B cell (primary cell): ENCODE data around the gene PANK2. TPM values are rescaled to one million over a fixed set of nuclear protein-coding genes. Genes with fewer than 3 reads are reported as not detected.

Experiments
- ATAC-seq: fragments of 200-7000 bp; cut with Tn5 transposase; one replicate; pipeline ENCODE4 v1.10.0; 2021; ENCODE audit warnings: low read depth, mild to moderate bottlenecking, moderate number of reproducible peaks, moderate library complexity
- CTCF ChIA-PET: fragments of 350-600 bp; sonication (Branson Sonifier 250); formaldehyde crosslinking; loops from one replicate; lab custom pipeline; 2021; ENCODE audit warnings: antibody characterized with exemption, inconsistent platforms; lab: Charles Lee
- POLR2A ChIA-PET: fragments of 350-600 bp; sonication (Branson Sonifier 250); formaldehyde crosslinking; loops from one replicate; lab custom pipeline; 2021; ENCODE audit warnings: antibody characterized with exemption; lab: Charles Lee
- DNase-seq: peaks from one replicate; pipeline ENCODE4 v3.0.0; 2013
- H2AFZ ChIP-seq: 2 replicates; pipeline ENCODE4 v1.6.1; 2012; ENCODE audit warnings: mild to moderate bottlenecking, low read depth, low read length; ENCODE audit not compliant: insufficient read depth, poor library complexity, severe bottlenecking
- H3K27ac ChIP-seq, 2 donors: 1 replicate in 1 of 2; 2 replicates in 1 of 2; pipeline ENCODE4 v1.5.1; 2012 to 2013; ENCODE audit warnings: low read length in 2 of 2, mild to moderate bottlenecking in 2 of 2, moderate library complexity in 1 of 2
- H3K27me3 ChIP-seq, 4 experiments: fragments of 200-600 bp in 1 of 4; sonication (generic) in 1 of 4; replicated peaks in 1 of 4; 1 replicate in 2 of 4; 2 replicates in 2 of 4; pipeline versions ENCODE4 v1.6.1 to v1.7.0; 2013 to 2016; ENCODE audit warnings: low read length in 3 of 4, mild to moderate bottlenecking in 2 of 4, mixed read lengths in 1 of 4, moderate library complexity in 1 of 4; ENCODE audit not compliant: insufficient read depth in 4 of 4, control insufficient read depth in 3 of 4; ENCODE audit errors: control extremely low read depth in 1 of 4
- H3K36me3 ChIP-seq, 2 experiments: replicated peaks in 1 of 2; 1 replicate in 1 of 2; 2 replicates in 1 of 2; pipeline versions ENCODE4 v1.6.1 to v1.7.1; 2013; ENCODE audit warnings: low read length in 1 of 2; ENCODE audit not compliant: insufficient read depth in 2 of 2, control insufficient read depth in 1 of 2; ENCODE audit errors: control extremely low read depth in 1 of 2, extremely low read depth in 1 of 2
- H3K4me1 ChIP-seq, 2 donors: fragments of 200-600 bp in 1 of 2; sonication (generic) in 1 of 2; 1 replicate in 1 of 2; 2 replicates in 1 of 2; pipeline versions ENCODE4 v1.5.1 to v1.6.1; 2013 to 2017; ENCODE audit warnings: low read length in 2 of 2; ENCODE audit not compliant: control insufficient read depth in 2 of 2, insufficient read depth in 2 of 2
- H3K4me2 ChIP-seq: replicated peaks from 2 replicates; pipeline ENCODE3; 2012; ENCODE audit warnings: mild to moderate bottlenecking, low read depth, low read length; ENCODE audit not compliant: poor library complexity, severe bottlenecking
- H3K4me3 ChIP-seq, 5 experiments: fragments of 200-600 bp in 1 of 5; sonication (generic) in 1 of 5; 1 replicate in 3 of 5; 2 replicates in 2 of 5; pipeline versions ENCODE4 v1.5.1 to v1.7.0; 2011 to 2016; ENCODE audit warnings: low read length in 4 of 5, mild to moderate bottlenecking in 4 of 5, low read depth in 2 of 5, control low read depth in 1 of 5, moderate library complexity in 1 of 5; ENCODE audit not compliant: insufficient read depth in 1 of 5; ENCODE audit errors: control extremely low read depth in 1 of 5, extremely low read depth in 1 of 5
- H3K79me2 ChIP-seq: fragments of 200-600 bp; sonication (generic); one replicate; pipeline ENCODE4 v1.6.0; 2016; ENCODE audit warnings: low read length; ENCODE audit not compliant: control insufficient read depth, insufficient read depth
- H3K9ac ChIP-seq: fragments of 200-600 bp; sonication (generic); 2 replicates; pipeline ENCODE4 v1.6.1; 2017; ENCODE audit warnings: mild to moderate bottlenecking, low read length, moderate library complexity
- H3K9me3 ChIP-seq, 3 donors: one replicate each; pipeline versions ENCODE4 v1.6.1 to v1.7.1; 2013; ENCODE audit warnings: low read length in 2 of 3; ENCODE audit not compliant: control insufficient read depth in 2 of 3, insufficient read depth in 1 of 3; ENCODE audit errors: control extremely low read depth in 1 of 3
- H4K20me1 ChIP-seq: 2 replicates; pipeline ENCODE4 v1.6.0; 2012; ENCODE audit warnings: mild to moderate bottlenecking, low read length; ENCODE audit not compliant: insufficient read depth, control insufficient read depth, poor library complexity, severe bottlenecking
- H3K27ac Mint-ChIP-seq: one replicate; pipeline ENCODE4 v1.8.0; 2021; ENCODE audit warnings: mixed read lengths
- H3K27me3 Mint-ChIP-seq: one replicate; pipeline ENCODE4 v1.8.0; 2021; ENCODE audit warnings: mixed read lengths
- H3K4me1 Mint-ChIP-seq: one replicate; pipeline ENCODE4 v1.8.0; 2021; ENCODE audit warnings: mixed read lengths
- H3K4me3 Mint-ChIP-seq: one replicate; pipeline ENCODE4 v1.8.0; 2021; ENCODE audit warnings: mixed read lengths
- H3K9me3 Mint-ChIP-seq: one replicate; pipeline ENCODE4 v1.8.0; 2022; ENCODE audit warnings: mixed read lengths; ENCODE audit not compliant: insufficient read depth
- EZH2 ChIP-seq: IDR thresholded peaks from 2 replicates; pipeline ENCODE4 v1.6.1; 2012; ENCODE audit warnings: borderline replicate concordance, low read depth, mild to moderate bottlenecking, moderate library complexity, low read length; ENCODE audit not compliant: insufficient read depth, poor library complexity, severe bottlenecking
- WGBS: methylation state at CpG from one replicate; pipeline ENCODE4 v1.1.5; 2013; ENCODE audit warnings: missing lambda C conversion rate; ENCODE audit not compliant: insufficient coverage; 5-methylcytosine and 5-hydroxymethylcytosine counted together
- intact Hi-C: fragments of 100-400 bp; cut with micrococcal nuclease; formaldehyde crosslinking; loops from one replicate; pipeline ENCODE4 v1.10.0; 2022
- polyA plus RNA-seq: library from polyadenylated mRNA; depleted of rRNA; stranded (reverse); fragments of >200 nt; gene quantifications from 2 replicates; pipeline ENCODE4 v1.2.3, GENCODE V29; 2012
- total RNA-seq, 2 donors: library from RNA; stranded (reverse); fragments of 120-200 nt in 1 of 2; gene quantifications; 1 replicate in 1 of 2; 2 replicates in 1 of 2; pipeline versions ENCODE4 v1.2.3 to v1.2.4, GENCODE V29; 2013 to 2022
- TF ChIP-seq, protein P1 (sequence below): fragments of 200-600 bp; IDR thresholded peaks from one replicate; pipeline ENCODE4 v1.8.0; 2022; ENCODE audit warnings: antibody characterized with exemption, mild to moderate bottlenecking

PANK2 gene
- total and polyA plus RNA-seq, 2 donors (not counting 1 experiment from before 2014, with no cell fraction given), result 20.5 to 63.3 TPM

DNA sequence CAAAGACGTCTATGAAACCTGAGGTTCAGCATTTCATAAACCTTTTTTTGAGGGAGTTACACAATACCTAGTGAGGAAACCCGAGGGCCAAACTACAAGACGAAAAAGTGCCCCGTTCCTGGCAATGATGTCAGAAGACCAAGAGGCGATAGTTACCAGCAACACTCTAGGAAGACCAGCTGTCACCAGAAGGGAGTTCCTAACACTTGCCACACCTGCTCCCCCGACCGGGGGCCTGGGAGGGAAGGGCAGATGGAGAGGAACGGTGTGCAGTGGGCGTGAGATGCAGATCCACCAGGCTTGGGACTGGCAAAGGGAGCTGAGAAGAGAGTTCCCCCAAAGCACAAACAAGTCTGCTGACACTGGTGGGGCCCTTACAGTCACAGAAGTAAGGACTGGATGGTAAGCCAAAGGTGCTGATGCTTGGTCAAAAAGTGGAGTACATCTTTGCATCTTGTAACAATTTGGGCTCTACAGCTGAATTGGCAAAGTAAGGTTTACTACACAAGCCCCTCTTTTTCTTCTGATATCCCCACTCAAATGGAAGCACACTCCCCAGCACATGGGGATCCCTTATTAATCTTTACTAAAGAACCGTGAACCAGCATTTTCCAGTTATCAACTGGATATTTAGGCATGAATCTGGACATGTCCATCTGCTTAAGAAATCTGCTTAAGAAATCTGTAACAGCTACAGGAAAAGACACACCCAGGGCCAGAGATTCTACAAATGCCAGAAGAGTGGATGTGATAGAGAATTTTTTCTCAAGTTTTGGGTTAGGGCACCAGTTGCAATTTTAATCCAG is 38.5 kb downstream of the PANK2 start:
- TF ChIP-seq, protein P1, sequence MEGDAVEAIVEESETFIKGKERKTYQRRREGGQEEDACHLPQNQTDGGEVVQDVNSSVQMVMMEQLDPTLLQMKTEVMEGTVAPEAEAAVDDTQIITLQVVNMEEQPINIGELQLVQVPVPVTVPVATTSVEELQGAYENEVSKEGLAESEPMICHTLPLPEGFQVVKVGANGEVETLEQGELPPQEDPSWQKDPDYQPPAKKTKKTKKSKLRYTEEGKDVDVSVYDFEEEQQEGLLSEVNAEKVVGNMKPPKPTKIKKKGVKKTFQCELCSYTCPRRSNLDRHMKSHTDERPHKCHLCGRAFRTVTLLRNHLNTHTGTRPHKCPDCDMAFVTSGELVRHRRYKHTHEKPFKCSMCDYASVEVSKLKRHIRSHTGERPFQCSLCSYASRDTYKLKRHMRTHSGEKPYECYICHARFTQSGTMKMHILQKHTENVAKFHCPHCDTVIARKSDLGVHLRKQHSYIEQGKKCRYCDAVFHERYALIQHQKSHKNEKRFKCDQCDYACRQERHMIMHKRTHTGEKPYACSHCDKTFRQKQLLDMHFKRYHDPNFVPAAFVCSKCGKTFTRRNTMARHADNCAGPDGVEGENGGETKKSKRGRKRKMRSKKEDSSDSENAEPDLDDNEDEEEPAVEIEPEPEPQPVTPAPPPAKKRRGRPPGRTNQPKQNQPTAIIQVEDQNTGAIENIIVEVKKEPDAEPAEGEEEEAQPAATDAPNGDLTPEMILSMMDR, result no peak
- no peak for TF ChIP-seq EZH2
- Histone ChIP-seq H3K27ac (no peak overlapping the region), H3K27me3 (no peaks in the 10 kb centered on the region), H4K20me1 (no peaks in the 10 kb centered on the region), H3K4me2 (no peak overlapping the region), H3K9me3 (no peaks in the 10 kb centered on the region), H3K4me3 (no peak overlapping the region), H3K36me3 (peaks cover 6 to 19% of the 10 kb centered on the region in 2 experiments), H3K79me2 (no peaks in the 10 kb centered on the region), H3K9ac (no peak overlapping the region), H2AFZ (no peak overlapping the region), H3K4me1 (peaks cover 0 to 4% of the 10 kb centered on the region in 2 donors)
- WGBS, result 47% methylated on average over 8 of the region's 10 CpGs
- Mint-ChIP-seq H3K4me3 (no peak overlapping the region), H3K27me3 (no peaks in the 10 kb centered on the region), H3K9me3 (no peaks in the 10 kb centered on the region), H3K27ac (no peak overlapping the region), H3K4me1 (peaks cover 3% of the 10 kb centered on the region)
- DNase-seq, result no peak
- CTCF ChIA-PET, result interaction anchor here (1.1 to 2.1 kb wide), 2 partner anchors 17 to 157 kb away, joined by 3 to 4 read pairs; no protein-coding TSS in a partner anchor
- POLR2A ChIA-PET, result interaction anchor here (0.6 kb wide), 2 partner anchors 31 to 32 kb away, joined by 3 to 4 read pairs; no protein-coding TSS in a partner anchor
- intact Hi-C loops, result no loop called here
- ATAC-seq, result no peak

DNA sequence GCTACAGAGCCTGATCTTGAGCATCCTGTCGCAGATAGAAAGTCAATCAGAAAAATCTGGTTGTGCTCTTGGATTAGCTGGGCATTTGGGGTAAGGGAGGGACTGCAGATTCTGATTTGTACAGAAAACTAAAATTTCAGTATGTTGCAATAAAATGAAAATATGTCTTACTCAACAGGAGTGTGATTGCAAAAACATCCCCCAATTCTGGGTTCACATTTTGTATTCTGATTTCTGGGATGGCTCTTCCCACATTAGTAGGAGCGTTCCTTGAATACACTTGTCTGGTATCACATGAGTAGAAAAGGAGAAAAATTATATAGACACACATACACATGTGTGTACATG is 40.5 kb downstream of the PANK2 start:
- ATAC-seq (no peak), DNase-seq (no peak)
- POLR2A ChIA-PET, result no interaction called here
- TF ChIP-seq, protein P1, result no peak
- no peak for TF ChIP-seq EZH2
- Histone ChIP-seq H3K4me2 (no peak overlapping the region), H3K79me2 (no peaks in the 10 kb centered on the region), H4K20me1 (no peaks in the 10 kb centered on the region), H2AFZ (no peak overlapping the region), H3K4me1 (peaks cover 0 to 4% of the 10 kb centered on the region in 2 donors), H3K27ac (no peak overlapping the region), H3K9ac (no peak overlapping the region), H3K4me3 (no peak overlapping the region), H3K27me3 (no peaks in the 10 kb centered on the region), H3K9me3 (no peaks in the 10 kb centered on the region), H3K36me3 (peaks cover 0 to 11% of the 10 kb centered on the region in 2 experiments)
- CTCF ChIA-PET, result interaction anchor here (1.0 kb wide), 1 partner anchor 75 kb away, joined by 3 read pairs; no protein-coding TSS in a partner anchor
- WGBS, result 100% methylated on average over 1 of the region's 2 CpGs
- no peaks in the 10 kb centered on the region for H3K27me3 Mint-ChIP-seq
- peaks cover 5% of the 10 kb centered on the region for H3K4me1 Mint-ChIP-seq
- no peak overlapping the region for H3K4me3 Mint-ChIP-seq
- intact Hi-C loops, result no loop called here
- H3K27ac Mint-ChIP-seq, result no peak overlapping the region
- no peaks in the 10 kb centered on the region for H3K9me3 Mint-ChIP-seq
